ENCODE results near the gene CWF19L1.
A peak's percentile ranks its signal among the peaks of the same experiment; 100 is the strongest.
"Not testable (repeated sequence)": the region's sequence is repeated elsewhere in the genome, so short reads cannot be mapped to it uniquely, and the experiment has no call there.

The CWF19L1 gene
- total RNA-seq: 54.4 to 93.4 (median 68.3) reads per million in 9 experiments

DNA sequence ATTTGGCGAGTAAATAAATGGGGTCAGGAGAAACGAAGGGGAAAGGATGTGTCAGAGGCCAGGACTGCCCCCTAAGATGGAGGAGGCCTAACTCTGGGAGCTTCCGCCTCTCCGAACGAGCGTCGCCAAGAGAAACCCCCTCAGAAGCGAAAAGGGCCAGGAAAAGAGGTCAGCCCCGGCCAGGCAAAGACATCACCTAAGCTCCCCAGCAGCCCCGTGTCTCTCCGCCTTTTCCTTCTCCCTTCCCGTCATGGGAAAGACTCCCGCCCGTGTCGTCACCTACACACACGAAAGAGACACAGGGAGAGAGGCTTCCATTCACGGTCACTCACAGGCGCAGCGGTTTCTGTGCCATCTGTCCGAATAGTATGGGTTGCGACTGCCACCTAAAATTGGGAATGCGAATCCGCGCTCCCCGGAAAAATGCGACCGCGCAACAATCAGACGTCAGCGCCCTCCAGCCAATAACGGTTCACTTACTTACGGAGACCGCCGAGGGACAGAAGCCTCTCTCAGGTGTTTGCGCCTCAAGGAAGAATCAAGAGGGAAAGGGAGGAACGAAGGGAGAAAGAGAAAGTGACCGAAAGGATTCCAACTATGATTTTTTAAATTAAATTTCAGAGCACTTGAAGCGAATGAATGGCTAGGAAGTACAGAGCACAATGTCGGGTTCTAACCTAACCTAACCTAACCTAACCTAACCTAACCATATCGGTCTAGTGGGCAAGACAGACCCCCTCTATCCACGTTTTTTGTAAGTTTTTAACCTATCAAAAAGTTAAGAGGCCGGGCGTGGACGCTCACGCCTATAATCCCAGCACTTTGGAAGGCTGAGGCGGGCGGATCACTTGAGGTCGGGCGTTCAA, at the start of gene CWF19L1:
Gene CWF19L1, minus strand, starts transcription at position 400 of the 866 bp plus-strand sequence. Its CDS starts 45 bp downstream, at position 355.
- no peaks in the 10 kb centered on the region for H3K9me3 Mint-ChIP-seq
- DNase-seq (peak; percentile 57 to 62 (median 58)), ATAC-seq (replicated peaks) (peak; percentile 88)
- no peaks in the 10 kb centered on the region for H3K27me3 Mint-ChIP-seq
- H3K4me1 Mint-ChIP-seq (ENCODE audit: low read depth in 2 of 2): peaks cover 22 to 23% of the 10 kb centered on the region in 2 donors
- peaks cover 29% of the 10 kb centered on the region for H3K36me3 Mint-ChIP-seq (ENCODE audit: insufficient read depth)
- peak within 1 kb of the TSS; percentile 92 to 100 for H3K4me3 Mint-ChIP-seq
- peak within 1 kb of the TSS; percentile 97 to 99 for H3K27ac Mint-ChIP-seq

DNA sequence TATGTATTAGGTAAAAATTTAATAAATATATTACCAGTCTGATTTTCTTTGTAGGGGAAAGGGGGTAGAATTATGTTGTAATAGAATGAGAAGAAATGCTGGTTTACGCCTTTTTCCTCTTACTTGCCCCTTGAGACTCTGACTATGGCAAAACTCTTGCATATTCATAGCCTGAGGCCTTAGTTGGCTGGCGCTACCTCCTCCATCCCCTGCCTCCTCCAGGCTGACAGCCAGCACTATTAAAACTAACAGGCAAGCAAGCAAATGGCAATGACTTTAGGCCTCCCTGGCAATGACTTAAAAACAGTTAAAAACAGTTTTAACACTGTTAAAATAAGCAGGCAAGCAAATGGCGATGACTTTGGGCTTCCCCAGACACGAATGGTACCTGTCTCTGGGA, 48.2 kb upstream of the CWF19L1 start:
- no peak overlapping the region for H3K4me3 Mint-ChIP-seq
- no peak overlapping the region for H3K27ac Mint-ChIP-seq
- ATAC-seq (replicated peaks): no peak
- H3K4me1 Mint-ChIP-seq (ENCODE audit: low read depth in 2 of 2): no peaks in the 10 kb centered on the region
- H3K27me3 Mint-ChIP-seq: peaks cover 80 to 83% of the 10 kb centered on the region in 2 donors
- H3K9me3 Mint-ChIP-seq: no peaks in the 10 kb centered on the region
- DNase-seq: no peak
- H3K36me3 Mint-ChIP-seq (ENCODE audit: insufficient read depth): no peaks in the 10 kb centered on the region

DNA sequence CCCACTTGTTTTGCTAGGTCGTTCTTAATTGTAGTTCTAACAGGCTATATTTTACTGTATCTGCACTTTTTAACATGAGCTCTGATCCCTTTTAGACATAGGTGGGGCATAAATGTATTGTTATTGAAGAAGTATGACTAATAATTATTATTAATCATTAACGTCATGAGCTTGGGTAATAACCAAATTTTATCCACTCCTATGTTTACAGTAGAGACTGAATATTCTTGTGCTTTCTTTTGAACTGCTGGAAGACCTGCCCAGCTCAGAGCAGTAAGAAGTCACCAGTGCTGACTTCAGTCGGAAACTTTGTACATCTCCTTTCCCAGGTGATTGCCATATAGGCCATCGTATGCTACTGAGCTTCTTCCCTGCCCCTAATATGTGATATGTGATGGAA, 43.9 kb upstream of the CWF19L1 start:
- Mint-ChIP-seq H3K4me3 (no peak overlapping the region), H3K9me3 (no peaks in the 10 kb centered on the region), H3K27ac (no peak overlapping the region), H3K36me3 (ENCODE audit: insufficient read depth) (no peaks in the 10 kb centered on the region), H3K4me1 (ENCODE audit: low read depth in 2 of 2) (no peaks in the 10 kb centered on the region), H3K27me3 (peaks cover 73 to 81% of the 10 kb centered on the region in 2 donors)
- ATAC-seq (replicated peaks): no peak
- DNase-seq: no peak

DNA sequence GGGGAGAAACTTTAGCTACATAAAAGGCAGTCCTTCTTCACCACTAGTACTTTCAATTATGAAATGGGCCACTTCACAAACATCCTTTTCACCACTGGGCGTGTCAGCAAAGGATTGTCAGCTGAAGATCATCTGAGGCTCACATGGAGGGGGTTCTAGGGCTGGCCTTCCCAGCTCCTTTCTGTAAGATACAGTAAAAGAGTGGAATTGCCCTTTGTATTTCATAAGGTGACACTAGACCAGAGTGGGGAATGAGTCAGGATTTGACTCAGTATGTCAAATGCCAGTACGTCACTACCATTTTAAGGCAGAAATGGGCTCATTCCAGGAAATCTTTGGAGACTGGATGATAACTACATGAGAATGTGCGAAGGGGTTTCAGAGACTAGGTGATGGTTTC, 40.2 kb upstream of the CWF19L1 start:
- H3K27me3 Mint-ChIP-seq: peaks cover 75 to 77% of the 10 kb centered on the region in 2 donors
- DNase-seq: no peak
- H3K36me3 Mint-ChIP-seq (ENCODE audit: insufficient read depth): no peaks in the 10 kb centered on the region
- no peak for ATAC-seq (replicated peaks)
- no peak overlapping the region for H3K27ac Mint-ChIP-seq
- H3K4me1 Mint-ChIP-seq (ENCODE audit: low read depth in 2 of 2): no peaks in the 10 kb centered on the region
- no peak overlapping the region for H3K4me3 Mint-ChIP-seq
- no peaks in the 10 kb centered on the region for H3K9me3 Mint-ChIP-seq

DNA sequence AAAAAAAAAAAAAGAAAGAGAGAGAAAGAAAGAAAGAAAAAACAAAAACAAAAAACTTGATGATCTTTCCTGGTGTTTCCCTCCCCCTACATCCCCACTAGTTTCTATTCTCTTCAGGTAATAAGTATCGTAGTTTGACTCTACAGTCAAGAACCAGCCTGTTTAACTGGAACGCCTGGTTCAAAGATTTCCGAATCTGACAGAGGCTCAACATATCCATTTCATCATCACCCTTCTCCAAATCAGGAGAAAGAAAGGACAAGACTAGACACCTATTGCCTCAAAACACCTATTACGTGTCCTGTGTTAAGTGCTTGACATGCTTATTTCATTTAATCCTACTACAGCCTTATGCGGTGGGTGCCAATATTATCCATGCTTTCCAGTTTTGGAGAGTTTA, 39.4 kb upstream of the CWF19L1 start:
- Mint-ChIP-seq H3K27ac (no peak overlapping the region), H3K4me3 (no peak overlapping the region), H3K9me3 (no peaks in the 10 kb centered on the region), H3K36me3 (ENCODE audit: insufficient read depth) (no peaks in the 10 kb centered on the region), H3K27me3 (peaks cover 69 to 74% of the 10 kb centered on the region in 2 donors), H3K4me1 (ENCODE audit: low read depth in 2 of 2) (no peaks in the 10 kb centered on the region)
- DNase-seq (no peak), ATAC-seq (replicated peaks) (no peak)

DNA sequence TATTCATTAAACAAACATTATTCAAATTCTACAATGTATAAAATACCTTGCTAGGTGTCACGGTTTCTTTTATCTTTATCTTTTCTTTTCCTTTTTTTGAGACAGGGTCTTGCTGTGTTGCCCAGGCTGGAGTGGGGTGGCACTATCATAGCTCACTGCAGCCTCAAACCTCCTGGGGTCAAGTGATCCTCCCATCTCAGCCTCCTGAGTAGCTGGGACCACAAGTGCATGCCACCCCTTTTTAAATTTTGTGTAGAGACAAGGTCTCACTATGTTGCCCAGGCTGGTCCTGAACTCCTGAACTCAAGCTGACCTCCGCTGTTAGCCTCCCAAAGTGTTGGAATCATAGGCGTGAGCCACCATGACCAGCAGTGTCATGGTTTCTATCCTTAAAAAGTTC, 37.0 kb upstream of the CWF19L1 start:
- DNase-seq (no peak), ATAC-seq (replicated peaks) (no peak)
- H3K9me3 Mint-ChIP-seq: no peaks in the 10 kb centered on the region
- no peak overlapping the region for H3K27ac Mint-ChIP-seq
- no peak overlapping the region for H3K4me3 Mint-ChIP-seq
- H3K27me3 Mint-ChIP-seq: peaks cover 68 to 76% of the 10 kb centered on the region in 2 donors
- no peaks in the 10 kb centered on the region for H3K36me3 Mint-ChIP-seq (ENCODE audit: insufficient read depth)
- H3K4me1 Mint-ChIP-seq (ENCODE audit: low read depth in 2 of 2): no peaks in the 10 kb centered on the region

DNA sequence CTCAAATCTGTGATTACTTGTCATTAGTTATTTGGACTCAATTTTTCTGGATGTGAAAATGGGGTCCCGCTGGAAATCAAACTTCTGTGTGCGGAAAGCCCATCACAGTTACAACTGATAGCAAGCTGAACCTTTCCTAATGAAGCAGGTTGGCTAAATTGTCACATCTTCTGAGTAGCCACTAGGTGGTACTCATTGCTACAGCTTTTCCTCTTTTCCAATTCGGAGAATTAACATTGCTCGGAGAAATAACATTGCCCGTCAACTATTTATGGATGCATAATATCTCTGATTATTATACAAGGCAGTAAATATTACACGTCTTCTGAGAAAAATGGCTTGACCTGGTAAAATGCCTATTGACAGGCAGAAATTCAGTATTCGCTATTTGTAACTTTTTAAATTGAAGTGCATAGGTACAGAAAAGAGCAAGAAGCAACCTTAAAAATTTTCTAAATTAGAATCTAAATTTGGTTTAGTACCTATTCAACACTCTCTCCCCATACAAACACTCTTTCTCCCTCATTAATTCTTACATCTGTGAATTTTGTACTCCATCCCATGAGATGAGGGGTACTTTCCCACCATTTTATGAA, 36.4 kb upstream of the CWF19L1 start:
- Mint-ChIP-seq H3K36me3 (ENCODE audit: insufficient read depth) (no peaks in the 10 kb centered on the region), H3K9me3 (no peaks in the 10 kb centered on the region), H3K4me3 (no peak overlapping the region), H3K27ac (no peak overlapping the region), H3K27me3 (peaks cover 65 to 80% of the 10 kb centered on the region in 2 donors), H3K4me1 (ENCODE audit: low read depth in 2 of 2) (no peaks in the 10 kb centered on the region)
- no peak for ATAC-seq (replicated peaks)
- DNase-seq: no peak

DNA sequence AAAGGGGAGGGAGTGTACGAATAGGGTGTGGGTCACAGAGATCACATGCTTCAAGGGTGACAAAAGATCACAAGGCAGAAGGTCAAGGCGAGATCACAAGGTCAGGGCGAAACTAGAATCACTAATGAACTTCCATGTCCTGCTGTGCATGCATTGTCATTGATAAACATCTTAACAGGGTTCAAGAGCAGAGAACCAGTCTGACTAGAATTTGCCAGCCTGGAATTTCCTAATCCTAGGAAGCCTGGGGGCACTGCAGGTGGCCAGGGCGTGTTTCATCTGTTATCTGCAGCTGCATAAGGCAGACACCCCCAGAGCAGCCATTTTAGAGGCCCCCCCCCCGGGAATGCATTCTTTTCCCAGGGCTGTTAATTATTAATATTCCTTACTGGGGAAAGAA, 33.7 kb upstream of the CWF19L1 start:
- H3K4me3 Mint-ChIP-seq: not testable (repeated sequence)

DNA sequence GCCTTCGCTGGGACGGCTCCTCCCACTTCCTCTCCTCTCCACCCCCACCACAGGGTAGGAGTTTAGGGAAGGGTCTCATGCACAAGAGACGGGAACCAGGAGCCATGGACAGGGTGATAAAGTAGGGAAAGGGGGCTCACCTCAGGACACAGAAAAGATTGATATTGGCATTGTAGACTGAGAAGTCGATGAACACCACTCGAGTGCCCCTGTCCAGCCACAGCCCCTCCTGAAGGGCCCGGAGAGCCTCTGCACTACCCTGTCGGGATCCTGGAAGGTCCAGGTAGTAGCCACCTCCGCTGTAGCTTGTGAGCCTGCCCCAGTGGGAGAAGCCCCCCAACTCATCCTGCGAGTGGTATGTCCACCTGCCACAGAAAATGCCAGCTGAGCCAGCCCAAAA, 29.8 kb upstream of the CWF19L1 start:
- H3K27ac Mint-ChIP-seq: no peak overlapping the region
- DNase-seq (no peak), ATAC-seq (replicated peaks) (no peak)
- no peaks in the 10 kb centered on the region for H3K36me3 Mint-ChIP-seq (ENCODE audit: insufficient read depth)
- no peaks in the 10 kb centered on the region for H3K4me1 Mint-ChIP-seq (ENCODE audit: low read depth in 2 of 2)
- H3K9me3 Mint-ChIP-seq: no peaks in the 10 kb centered on the region
- H3K4me3 Mint-ChIP-seq: no peak overlapping the region
- peaks cover 42 to 73% of the 10 kb centered on the region in 2 donors for H3K27me3 Mint-ChIP-seq

More for the DNA sequence above, 33.7 kb upstream of the CWF19L1 start:
- DNase-seq; H3K4me1 Mint-ChIP-seq (ENCODE audit: low read depth in 2 of 2); H3K36me3 Mint-ChIP-seq (ENCODE audit: insufficient read depth); H3K27ac Mint-ChIP-seq; ATAC-seq (replicated peaks); H3K9me3 Mint-ChIP-seq: not testable (repeated sequence)
- H3K27me3 Mint-ChIP-seq: peaks cover 58 to 73% of the 10 kb centered on the region in 2 donors

DNA sequence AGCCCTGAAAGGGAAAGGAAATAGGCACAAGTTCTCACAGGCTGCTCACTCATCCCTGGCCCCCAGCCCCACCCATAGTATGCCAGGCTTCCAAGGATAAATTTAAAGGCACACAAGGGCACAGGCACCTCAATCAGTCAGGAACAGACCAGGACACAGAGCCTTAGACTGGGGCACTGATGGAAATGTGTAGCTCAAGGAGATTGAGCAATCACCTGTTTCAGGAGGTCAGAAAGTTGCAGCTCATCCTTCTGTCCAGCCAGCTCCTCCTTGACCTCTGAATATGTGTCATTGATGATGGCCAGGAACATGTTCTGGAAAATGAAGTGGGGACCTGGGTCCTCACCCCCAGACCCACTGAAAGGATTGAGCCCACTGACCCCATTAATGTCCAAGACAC, 25.6 kb upstream of the CWF19L1 start:
- Mint-ChIP-seq H3K9me3 (no peaks in the 10 kb centered on the region), H3K27ac (no peak overlapping the region), H3K4me1 (ENCODE audit: low read depth in 2 of 2) (no peaks in the 10 kb centered on the region), H3K36me3 (ENCODE audit: insufficient read depth) (no peaks in the 10 kb centered on the region), H3K4me3 (no peak overlapping the region), H3K27me3 (peaks cover 28 to 38% of the 10 kb centered on the region in 2 donors)
- DNase-seq (no peak), ATAC-seq (replicated peaks) (no peak)

DNA sequence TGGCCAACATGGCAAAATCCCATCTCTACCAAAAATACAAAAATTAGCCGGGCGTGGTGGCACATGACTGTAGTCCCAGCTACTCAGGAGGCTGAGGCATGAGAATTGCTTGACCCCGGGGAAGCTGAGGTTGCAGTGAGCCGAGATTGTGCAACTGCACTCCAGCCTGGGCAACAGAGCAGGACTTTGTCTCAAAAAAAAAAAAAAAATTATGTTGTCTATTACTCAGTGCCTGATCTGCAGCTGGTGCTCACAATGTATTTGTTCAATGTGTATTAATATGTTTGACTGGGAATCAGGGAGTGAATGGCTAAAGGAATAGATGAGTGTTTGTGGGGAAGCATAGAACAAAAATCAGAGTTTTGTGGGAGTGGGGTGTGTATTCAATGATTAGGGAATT, 24.9 kb upstream of the CWF19L1 start:
- not testable (repeated sequence) for H3K36me3 Mint-ChIP-seq (ENCODE audit: insufficient read depth); H3K27ac Mint-ChIP-seq; H3K4me1 Mint-ChIP-seq (ENCODE audit: low read depth in 2 of 2); H3K4me3 Mint-ChIP-seq; ATAC-seq (replicated peaks); DNase-seq; H3K9me3 Mint-ChIP-seq
- H3K27me3 Mint-ChIP-seq: peaks cover 28 to 33% of the 10 kb centered on the region in 2 donors

DNA sequence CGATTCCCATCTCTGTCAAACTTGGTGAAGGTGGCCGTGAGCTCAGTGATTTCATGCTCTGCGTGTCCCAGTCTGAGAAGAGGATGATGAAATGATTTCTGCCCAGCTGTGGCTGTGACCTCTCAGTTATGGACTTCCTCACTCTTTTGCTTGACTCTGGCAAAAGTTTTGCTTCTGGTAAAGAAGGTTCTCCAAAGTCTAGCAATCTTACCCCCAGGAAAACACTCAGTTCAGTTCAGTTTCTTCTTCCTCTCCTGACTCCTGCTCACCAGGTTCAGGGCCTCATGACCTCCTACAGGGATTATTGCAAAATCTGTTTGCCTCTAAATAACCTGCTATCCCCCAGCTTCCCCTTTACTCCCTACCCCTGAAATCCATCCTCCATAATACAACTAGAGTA, 23.9 kb upstream of the CWF19L1 start:
- DNase-seq (no peak), ATAC-seq (replicated peaks) (no peak)
- Mint-ChIP-seq H3K4me1 (ENCODE audit: low read depth in 2 of 2) (peaks cover 2 to 3% of the 10 kb centered on the region in 2 donors), H3K4me3 (no peak overlapping the region), H3K27me3 (peaks cover 20 to 24% of the 10 kb centered on the region in 2 donors), H3K27ac (peak overlapping the region in 1 of 2 donors; percentile 50), H3K9me3 (no peaks in the 10 kb centered on the region), H3K36me3 (ENCODE audit: insufficient read depth) (peaks cover 16% of the 10 kb centered on the region)

DNA sequence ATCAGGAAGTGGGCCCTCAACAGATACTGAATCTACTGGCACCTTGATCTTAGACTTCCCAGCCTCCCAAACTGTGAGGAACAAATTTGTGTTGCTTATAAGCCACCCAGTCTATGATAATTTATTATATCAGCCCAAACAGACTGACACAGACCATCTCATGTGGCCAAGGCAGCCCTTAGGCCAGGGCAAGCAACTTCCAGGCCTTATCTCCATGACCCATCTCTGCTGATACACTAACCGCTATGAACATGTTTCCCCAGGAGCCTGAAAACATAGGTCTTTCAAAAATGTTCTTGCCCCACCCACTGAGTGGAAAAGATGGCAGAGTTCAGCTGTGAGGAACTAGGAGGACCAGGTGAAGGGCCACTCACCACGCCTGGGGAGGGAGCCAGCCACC, 22.2 kb upstream of the CWF19L1 start:
- no peak overlapping the region for H3K27ac Mint-ChIP-seq
- peaks cover 7 to 8% of the 10 kb centered on the region in 2 donors for H3K27me3 Mint-ChIP-seq
- no peaks in the 10 kb centered on the region for H3K9me3 Mint-ChIP-seq
- peaks cover 13 to 14% of the 10 kb centered on the region in 2 donors for H3K4me1 Mint-ChIP-seq (ENCODE audit: low read depth in 2 of 2)
- DNase-seq (no peak), ATAC-seq (replicated peaks) (no peak)
- H3K36me3 Mint-ChIP-seq (ENCODE audit: insufficient read depth): peaks cover 25% of the 10 kb centered on the region
- no peak overlapping the region for H3K4me3 Mint-ChIP-seq

DNA sequence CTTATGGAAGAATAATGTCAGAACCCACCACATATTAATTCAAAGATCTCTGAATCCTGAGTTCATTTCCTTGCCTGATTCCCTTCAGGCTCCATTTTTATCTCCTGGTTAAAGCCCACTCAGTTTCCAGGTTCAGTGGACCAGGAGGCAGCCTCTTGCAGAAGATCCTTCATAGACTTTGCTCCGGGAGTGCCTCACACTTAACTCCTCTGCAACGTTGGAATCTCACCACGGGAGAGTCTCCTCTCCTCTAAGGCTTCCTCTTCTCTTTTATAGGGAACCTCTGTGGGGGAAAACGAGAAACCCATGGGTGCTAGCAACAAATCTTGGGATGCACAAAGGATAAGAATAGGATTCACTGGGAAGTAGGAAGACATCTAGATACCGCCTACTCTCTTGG, 20.8 kb upstream of the CWF19L1 start:
- DNase-seq (no peak), ATAC-seq (replicated peaks) (no peak)
- Mint-ChIP-seq H3K4me1 (ENCODE audit: low read depth in 2 of 2) (peaks cover 15 to 16% of the 10 kb centered on the region in 2 donors), H3K27me3 (peaks cover 0 to 6% of the 10 kb centered on the region in 2 donors), H3K4me3 (peak overlapping the region in 1 of 2 donors; percentile 98), H3K9me3 (no peaks in the 10 kb centered on the region), H3K36me3 (ENCODE audit: insufficient read depth) (peaks cover 25% of the 10 kb centered on the region), H3K27ac (peak overlapping the region; percentile 96 to 98)
